ENCODE results near the gene CRKL. TPM values are rescaled to one million over a fixed set of nuclear protein-coding genes. Genes with fewer than 3 reads are reported as not detected.
A peak's percentile ranks its signal among the peaks of the same experiment; 100 is the strongest.

Gene CRKL
- total and polyA plus RNA-seq, 2 donors (not counting 1 experiment from before 2014, with no cell fraction given) = 17.1 to 76.7 TPM

- Mint-ChIP-seq H3K4me3 (peak overlapping the region; percentile 95), H3K27ac (peak overlapping the region; percentile 99), H3K9me3 (ENCODE audit: insufficient read depth) (no peaks in the 10 kb centered on the region), H3K4me1 (peaks cover 32% of the 10 kb centered on the region), H3K27me3 (no peaks in the 10 kb centered on the region)
- Histone ChIP-seq H2AFZ (ENCODE audit: insufficient read depth, low read depth, low read length, poor library complexity, severe bottlenecking) (no peak overlapping the region), H3K27ac (ENCODE audit: low read length in 2 of 2) (peak overlapping the region; percentile 91 to 96), H3K4me3 (ENCODE audit: control extremely low read depth in 1 of 5, extremely low read depth in 1 of 5, insufficient read depth in 1 of 5, low read depth in 2 of 5, low read length in 4 of 5) (peak overlapping the region in 4 of 5 experiments; percentile 66 to 99 (median 88)), H3K27me3 (replicated peaks in 1 of 4; ENCODE audit: control extremely low read depth in 1 of 4, control insufficient read depth in 3 of 4, insufficient read depth in 4 of 4, low read length in 3 of 4) (no peaks in the 10 kb centered on the region), H3K4me1 (ENCODE audit: control insufficient read depth in 2 of 2, insufficient read depth in 2 of 2, low read length in 2 of 2) (peaks cover 24 to 36% of the 10 kb centered on the region in 2 donors), H3K79me2 (ENCODE audit: control insufficient read depth, insufficient read depth, low read length) (peaks cover 21% of the 10 kb centered on the region), H3K9ac (ENCODE audit: low read length) (peak overlapping the region; percentile 88), H4K20me1 (ENCODE audit: control insufficient read depth, insufficient read depth, low read length, poor library complexity, severe bottlenecking) (peaks cover 24% of the 10 kb centered on the region), H3K9me3 (ENCODE audit: control extremely low read depth in 1 of 3, control insufficient read depth in 2 of 3, insufficient read depth in 1 of 3, low read length in 2 of 3) (peaks cover 0 to 5% (median 0%) of the 10 kb centered on the region in 3 donors), H3K4me2 (replicated peaks; ENCODE audit: low read depth, low read length, poor library complexity, severe bottlenecking) (peak overlapping the region; percentile 97), H3K36me3 (replicated peaks in 1 of 2; ENCODE audit: control extremely low read depth in 1 of 2, control insufficient read depth in 1 of 2, extremely low read depth in 1 of 2, insufficient read depth in 2 of 2, low read length in 1 of 2) (peaks cover 0 to 24% of the 10 kb centered on the region in 2 experiments)
- intact Hi-C loops (cut with micrococcal nuclease) = loop anchor here (5.0 kb wide), 3 partner anchors 642 to 883 kb away; partner anchors contain the start of genes RANBP1, SDF2L1 and TRMT2A
- no peak for DNase-seq
- POLR2A ChIA-PET = no interaction called here
- WGBS (ENCODE audit: insufficient coverage) = 82% methylated on average over 15 of the region's 22 CpGs
- TF ChIP-seq CTCF (IDR thresholded peaks at IDR 0.05) = no peak
- no peak for TF ChIP-seq EZH2 (IDR thresholded peaks at IDR 0.05; ENCODE audit: borderline replicate concordance, insufficient read depth, low read depth, low read length, poor library complexity, severe bottlenecking)
- CTCF ChIA-PET = no interaction called here
- ATAC-seq (ENCODE audit: low read depth) = no peak
Measured at GRCh38 chr22:21000207-21000986, 83.2 kb downstream of the CRKL start.
